GM04503 (cell line): Measurements from ENCODE around the gene MAL.
A peak's percentile ranks its signal among the peaks of the same experiment; 100 is the strongest.

Source experiments
- DNase-seq: peaks from one replicate; pipeline ENCODE4 v3.0.0-alpha.2; 2012; ENCODE audit warnings: low read depth

Gene MAL

DNA sequence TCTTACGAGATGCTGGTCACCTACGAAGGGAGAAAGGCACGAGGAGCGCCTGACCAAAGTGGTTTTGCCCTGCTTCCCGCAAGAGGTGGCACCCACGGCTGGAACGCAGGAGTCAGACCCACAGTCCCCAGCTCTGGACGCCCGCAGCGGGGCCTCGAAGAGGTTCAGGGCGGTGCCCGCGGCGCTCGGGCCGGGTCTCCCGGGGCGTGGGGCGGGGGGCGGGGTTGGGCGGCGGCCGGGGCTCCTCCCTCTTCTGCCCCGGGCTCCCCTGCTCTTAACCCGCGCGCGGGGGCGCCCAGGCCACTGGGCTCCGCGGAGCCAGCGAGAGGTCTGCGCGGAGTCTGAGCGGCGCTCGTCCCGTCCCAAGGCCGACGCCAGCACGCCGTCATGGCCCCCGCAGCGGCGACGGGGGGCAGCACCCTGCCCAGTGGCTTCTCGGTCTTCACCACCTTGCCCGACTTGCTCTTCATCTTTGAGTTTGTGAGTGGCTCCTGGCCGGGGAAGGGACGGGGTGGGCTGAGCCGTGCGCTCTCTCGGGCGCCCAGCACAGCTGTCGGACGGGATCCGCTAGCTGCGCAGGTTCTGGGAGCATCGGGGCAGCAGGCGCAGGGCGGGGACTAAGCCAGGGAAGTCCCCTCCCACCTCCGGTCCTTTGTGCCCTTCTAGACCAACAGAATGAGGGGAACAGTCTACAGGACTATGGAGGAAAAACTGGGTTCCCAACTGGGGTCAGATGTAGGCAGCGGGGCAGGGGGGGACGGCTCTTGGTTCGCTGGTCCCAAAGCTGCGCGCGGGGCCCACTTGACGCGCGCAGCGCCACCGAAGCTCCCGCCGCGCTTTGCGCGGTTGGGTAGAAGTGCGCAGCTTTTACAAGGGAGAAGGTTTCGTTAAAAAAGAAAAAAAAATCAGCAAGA is at the start of gene MAL:
Gene MAL, plus strand, starts transcription at position 303 of the 914 bp plus-strand sequence. Its CDS starts 85 bp downstream, at position 388.
- DNase-seq: no peak

DNA sequence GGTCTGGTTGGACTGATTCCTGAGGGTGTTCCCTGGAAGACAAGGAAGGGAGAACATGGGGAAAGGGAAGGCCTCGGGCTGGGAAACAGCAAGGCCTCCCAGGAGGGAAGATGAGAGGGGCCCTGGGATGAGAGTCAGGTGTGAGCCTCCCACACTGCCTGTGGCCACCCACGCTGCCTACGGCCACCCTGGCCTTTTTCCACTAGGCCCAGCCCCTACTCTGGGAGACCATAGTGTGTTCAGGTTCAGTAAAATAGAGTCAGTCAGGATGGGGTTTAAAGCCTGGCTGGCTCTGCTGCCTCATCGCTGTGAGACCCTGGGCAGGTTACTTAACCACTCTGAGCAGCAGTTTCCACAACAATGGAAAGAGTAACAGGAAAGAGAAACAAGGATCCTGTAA is 47.7 kb upstream of the MAL start:
- DNase-seq: no peak

DNA sequence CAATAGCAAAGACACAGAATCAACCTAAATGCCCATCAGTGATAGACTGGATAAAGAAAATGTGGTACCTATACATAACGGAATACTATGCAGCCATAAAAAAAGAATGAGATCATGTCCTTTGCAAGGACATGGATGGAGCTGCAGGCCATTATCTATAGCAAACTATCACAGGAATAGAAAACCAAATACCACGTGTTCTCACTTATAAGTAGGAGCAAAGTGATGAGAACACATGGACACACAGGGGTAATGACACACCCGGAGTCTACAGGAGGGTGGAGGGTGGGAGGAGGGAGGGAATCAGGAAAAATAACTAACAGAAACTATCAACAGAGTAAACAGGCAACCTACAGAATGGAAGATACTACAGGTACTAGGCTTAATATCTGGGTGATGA is 46.6 kb upstream of the MAL start:
- no peak for DNase-seq

DNA sequence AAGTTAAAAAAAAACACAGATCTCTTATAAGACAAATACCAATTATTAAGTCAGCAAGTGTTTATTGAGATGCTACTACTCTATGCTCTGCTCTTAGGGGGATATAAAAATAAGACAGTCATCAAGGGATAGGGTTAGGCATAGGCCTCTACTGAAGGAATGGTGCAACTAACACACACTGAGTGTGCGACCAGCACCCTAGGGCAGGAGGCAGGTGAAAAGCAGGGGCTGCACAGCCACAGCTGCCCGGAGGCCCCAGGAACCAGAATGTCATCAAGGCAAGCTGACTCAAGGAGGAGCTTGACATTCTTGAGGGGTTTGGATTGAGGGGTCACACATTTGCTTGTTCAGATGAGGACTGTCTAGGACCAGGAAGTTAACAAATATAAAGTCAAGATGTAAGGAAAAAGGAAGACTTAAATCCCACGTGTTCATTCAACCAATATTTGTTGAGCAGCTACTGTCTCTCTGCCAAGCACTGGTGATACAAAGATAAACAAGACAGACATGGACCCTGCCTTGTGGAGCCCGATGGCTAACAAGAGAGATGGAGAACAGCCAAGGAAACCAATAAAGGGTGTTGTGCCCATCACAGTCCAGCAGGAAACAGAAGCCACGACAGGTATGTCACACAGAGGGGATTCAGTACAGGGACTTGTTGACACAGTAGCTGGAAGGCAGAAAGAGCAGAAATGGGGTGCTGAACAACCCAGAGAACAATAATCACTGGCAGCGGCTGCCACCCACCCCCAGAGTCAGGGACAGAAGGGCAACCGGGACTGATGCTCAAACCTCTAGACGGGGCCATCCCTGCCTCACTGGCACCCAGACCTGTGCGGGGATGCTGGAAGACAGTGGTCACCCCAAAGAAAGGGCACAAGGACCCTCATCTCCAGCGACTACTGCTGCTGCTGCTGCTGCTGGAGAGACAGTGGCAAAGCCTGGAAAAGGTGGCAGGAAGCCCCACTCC is 45.8 kb upstream of the MAL start:
- no peak for DNase-seq

DNA sequence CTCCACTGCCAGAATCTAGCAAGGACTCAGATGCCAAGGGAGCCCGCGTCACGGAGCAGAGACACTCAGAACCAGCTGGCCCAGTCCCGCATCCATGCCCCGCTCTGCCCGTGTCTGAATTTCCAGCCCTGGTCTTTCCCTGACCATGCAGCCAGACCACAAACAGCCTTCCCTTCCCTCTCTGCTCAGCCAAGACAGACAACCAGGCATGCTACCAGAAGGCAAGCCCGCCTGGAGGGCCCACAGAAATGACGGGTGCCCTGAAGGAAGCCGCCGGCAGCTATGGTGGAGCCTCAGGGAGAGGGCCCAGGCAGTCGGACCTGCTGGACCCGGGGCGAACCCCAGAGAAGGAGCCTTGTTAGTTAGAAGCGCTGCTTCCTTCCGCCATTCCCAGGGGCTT is 45.1 kb upstream of the MAL start:
- DNase-seq: no peak

DNA sequence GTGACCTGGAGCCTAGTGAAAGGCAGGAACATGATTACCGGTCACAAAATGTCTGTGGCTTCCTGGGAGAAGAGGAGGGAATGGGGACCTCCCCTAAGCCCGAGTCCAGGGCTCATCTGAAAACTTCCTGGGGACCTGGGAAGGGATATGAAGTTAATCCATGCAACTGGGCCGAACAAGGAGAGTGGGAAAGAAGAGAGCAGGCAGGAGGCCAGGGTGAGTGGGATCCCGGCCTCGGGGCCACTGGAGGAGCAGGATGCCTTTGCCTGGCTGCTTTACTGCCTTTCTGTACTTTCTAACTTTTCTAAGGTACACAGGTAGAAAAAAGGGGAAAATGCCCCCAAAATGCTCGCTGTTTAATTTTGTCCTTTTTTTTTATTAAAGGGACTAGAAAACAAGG is 43.4 kb upstream of the MAL start:
- no peak for DNase-seq

DNA sequence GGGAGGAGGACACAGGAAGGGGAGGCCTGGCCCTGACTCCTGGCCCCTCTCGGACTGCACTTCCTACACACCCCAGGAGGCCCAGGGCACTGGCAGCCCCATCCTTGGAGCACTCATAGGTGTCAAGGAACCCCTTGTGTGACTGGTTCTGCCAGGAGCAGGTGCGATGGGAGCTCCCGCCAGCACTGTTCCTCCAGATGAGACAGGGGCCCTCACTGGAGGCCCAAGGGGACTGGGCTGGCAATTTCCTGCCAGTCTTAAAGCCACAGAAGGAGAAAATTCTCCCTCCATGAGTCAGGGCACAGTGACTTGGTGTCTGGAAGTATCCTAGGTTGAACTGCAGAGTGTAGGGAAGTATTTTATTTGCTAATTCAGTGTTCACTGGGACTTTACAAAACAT is 42.8 kb upstream of the MAL start:
- DNase-seq: no peak

DNA sequence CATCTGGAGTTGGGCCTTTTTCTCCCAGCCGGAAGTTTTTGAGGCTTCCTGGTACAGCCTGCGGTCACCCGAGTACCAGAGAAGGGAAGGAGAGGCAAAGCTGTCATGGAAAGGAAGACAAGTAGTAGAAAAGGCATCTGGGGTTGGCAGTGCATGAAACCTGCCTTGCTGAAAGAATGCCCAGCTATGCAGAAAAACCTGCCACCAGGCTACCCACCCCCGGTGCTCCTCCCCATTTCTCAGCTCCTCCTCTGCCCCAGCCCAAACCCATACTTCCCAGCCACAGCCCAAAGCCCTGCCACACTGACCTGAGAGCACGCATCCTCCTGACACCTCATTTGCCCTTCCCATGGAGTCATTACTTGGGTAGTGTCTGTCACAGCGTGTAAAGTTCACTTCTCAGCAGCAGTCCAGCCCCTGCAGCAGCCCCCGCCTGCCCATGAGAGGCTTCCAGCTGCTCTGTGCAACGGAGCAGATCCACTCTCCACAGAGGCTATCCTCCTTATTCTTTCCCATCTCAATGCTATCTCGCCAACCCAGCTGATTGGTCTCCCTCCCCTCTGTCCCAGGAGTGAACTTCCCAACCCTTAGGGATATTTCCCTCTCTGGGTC is 40.4 kb upstream of the MAL start:
- no peak for DNase-seq

DNA sequence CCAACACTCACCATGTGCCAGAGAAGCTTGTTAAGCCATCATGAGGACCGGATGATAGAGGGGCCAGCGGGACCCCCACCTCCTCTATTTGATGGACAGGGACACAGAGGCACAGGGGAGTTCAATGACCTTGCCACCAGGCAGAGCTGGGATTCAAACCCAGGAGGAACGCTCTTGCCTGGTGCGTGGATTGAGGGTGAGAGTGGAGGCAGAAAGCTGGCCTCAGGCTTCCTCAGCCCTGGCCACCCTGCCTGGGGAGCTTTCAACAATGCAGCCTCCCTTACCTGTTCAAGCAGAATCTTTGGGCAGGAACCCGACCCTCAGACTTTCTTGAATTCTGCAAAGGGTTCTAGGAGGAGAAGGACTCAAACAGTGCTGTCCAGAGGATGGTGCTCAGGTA is 39.9 kb upstream of the MAL start:
- no peak for DNase-seq

DNA sequence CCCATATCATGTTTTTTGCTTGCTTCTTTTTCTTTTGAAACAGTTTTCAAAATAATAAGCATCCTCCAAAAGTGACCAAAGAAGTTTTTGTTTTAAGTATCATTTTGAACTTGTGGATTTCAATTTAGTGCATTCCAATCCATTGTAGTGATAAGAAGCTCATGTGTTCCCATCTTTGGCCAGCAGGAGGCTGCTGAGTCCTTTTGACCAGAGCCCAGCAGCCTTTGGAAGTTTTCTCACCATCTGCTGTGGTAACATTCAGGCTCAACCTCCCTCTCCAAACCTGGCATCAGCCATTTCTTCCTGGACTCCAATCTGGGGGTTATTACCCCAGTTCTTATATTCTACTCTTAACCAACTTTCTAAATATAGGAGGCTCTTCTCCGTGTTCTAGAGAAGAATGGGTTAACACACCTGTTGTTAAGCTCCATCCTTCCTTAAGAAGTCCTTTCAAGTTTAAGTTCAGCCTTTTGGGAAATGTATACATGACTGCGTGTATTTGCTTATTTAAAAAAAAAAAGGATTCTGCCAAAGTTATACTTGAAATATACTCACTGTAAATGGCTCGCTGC is 39.0 kb upstream of the MAL start:
- DNase-seq: peak; percentile 14

DNA sequence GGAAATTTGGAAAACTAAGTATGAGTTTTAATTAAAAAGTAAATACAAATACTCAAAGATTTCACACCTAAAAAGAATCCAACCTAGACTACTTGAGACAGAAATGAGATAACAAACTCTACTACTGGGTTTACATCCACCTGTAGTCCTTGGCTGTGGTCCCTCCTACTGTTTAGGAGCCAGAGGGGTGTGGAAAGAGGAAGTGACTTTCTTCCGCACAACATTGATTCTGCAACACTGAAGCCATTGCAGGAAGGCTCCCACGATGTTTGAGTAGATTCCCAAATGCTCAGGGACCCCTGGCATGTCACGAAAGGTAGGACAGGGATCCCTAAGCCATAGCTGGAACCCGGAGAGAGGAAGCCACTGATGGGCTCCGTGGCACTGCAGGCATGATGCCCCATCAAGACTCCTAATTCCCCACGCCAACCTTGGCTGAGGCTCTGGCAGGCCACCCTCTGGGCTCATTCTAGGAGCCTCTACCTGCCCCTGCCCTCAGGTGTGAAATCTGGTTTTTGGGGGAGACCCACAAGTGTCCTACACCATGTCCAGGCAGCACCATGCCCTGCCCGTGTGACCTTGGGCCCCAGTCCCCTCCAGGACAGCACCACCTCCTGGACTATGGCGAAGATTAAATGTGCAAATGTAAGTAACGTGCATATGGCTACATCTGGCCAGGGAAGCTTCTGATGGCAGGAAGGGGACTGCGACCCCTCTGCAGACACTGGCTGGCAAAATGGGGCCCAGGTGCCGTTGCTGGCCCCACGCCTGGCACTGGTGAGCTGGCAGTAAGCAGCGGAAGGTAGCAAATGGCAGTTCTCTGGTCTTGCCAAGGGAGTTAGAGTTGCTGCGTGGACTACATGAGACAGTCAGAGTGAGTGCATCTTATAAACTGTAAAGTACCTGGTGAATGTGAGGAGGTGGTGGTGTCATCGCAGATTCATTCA is 38.2 kb upstream of the MAL start:
- no peak for DNase-seq

DNA sequence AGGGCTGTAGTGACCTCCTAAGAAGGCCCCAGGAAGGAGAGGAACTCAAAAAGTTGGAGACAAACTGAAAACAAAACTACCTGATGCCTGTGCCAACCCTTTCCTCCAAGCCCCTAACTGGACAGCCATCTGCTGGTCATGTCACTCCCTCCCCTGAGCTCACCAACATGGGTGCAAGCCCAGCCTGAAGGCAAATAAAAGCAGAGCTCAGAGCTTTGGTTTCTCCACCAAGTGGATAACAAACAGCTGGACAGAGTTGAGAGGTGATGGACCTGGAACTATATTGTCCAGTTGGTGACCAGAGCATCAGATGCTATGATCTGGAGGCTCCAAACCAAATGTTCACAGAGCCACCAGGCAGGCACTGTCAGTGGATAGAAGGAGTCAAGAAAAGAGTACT is 34.6 kb upstream of the MAL start:
- DNase-seq: no peak

DNA sequence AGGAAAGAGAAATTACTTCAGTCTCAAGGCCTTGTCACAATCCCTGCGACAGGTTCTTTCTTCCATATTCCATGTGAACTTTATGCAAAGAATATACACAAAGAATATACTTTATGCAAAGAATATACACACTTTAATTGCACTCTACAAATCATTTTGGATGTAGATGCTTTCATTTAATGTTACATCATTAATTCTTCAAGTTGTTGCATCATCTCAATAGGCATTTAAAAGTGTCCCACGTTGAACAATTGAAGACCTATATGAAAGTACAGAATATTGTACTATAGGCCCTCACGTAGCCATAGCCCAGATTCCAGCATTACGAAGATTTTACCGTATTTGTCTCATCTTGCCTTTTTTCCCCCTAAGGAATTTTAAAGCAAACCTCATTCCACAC is 33.1 kb upstream of the MAL start:
- no peak for DNase-seq

DNA sequence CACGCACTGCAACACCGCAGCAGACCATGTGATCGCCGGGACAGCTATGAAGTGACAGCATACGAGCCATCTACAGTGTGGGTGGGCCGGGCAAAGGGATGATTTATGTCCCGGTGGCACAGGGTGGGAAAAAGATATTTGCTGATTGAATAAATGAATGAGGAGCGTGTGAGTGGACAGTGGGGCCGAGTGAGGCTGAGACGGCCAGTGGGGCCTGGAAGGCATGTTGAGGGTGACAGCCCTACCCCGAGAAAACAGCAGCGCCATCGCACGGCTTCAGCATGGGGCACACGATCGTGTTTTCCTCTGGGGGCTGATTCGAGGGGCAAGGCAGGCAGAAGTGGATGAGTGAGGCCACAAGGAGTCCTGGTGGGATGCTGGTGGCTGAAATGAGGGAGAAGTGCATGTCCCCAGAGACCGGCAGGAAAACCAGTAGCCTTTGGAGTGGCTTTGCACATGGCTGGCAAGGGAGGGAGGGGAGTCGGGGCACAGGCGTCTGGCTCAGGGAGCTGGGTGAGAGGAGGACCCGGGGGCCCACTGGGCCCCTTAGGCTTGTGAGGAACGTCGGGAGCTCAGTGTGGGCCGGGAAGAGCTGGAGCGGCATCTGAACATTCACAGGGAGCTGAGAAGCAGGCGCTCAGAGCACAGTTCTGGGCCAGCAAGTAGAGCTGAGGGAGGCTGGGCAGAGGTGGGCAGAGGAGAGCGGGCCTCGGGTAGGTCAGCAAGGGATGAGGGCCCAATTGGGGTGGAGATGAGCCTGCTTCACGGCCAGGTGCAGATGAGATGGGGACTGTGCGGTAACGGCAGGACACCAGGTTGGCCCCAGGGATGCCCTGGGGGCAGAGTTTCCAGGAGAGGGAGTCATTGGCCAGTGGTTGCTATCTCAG is 32.1 kb upstream of the MAL start:
- no peak for DNase-seq

DNA sequence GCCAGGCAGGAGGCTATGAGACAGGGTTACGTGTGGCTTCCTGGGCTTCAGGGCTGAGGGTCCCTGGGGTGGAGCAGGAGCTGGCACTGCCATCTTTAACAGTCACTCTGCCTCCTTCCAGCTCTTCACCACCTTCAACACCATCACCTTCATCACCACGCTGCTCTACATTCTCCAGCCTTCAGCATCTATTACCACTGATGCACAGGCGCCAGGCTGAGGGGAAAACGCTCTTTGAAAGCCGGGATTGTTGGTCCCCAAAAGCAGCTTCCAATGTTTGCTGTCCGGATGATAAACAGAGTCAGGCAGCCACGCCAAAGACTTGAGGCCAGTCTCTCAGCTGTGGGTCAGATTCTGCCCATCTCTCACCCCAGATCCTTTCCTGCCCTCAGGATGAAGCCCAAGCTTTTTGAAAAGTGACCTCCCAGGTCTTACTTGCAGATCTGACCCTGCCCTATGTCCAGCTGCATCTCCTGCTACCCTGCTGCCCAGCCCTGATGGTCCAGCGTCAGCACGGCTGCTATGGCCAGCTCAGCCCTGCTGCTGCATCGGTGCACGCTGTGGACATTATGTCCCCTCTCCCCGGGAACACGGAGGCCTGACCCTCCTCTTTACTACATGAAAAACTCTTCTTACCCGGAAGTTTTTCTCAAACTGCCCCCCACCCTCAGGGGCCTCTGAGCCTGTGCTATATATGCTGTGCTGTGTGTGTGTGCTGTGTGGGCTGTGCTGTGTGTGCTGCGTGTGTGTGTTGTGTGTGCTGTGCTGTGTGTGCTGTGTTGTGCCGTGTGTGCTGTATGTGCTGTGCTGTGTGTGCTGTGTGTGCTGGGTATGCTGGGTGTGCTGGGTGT is 31.2 kb upstream of the MAL start:
- DNase-seq: no peak

DNA sequence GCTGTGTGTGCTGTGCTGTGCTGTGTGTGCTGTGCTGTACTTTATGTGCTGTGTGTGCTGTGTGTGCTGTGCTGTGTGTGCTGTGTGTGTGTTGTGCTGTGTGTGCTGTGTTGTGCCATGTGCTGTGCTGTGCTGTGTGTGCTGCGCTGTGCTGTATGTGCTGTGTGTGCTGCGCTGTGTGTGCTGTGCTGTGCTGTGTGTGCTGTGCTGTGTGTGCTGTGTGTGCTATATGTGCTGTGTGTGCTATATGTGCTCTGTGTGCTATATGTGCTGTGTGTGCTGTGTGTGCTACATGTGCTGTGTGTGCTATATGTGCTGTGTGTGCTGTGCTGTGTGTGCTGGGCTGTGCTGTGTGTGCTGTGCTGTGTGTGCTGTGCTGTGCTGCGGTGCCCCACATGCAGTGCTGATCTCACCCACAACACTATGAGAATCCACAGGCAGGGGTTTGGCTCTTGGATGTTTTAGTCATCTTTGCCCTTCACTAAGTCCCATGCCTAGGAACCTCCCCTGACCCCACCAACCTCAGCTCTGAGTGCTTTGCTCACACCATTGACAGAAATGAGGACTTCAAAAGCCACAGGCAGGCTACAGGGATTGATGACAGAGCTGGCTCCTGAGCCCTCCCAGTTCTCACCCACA is 30.5 kb upstream of the MAL start:
- no peak for DNase-seq

DNA sequence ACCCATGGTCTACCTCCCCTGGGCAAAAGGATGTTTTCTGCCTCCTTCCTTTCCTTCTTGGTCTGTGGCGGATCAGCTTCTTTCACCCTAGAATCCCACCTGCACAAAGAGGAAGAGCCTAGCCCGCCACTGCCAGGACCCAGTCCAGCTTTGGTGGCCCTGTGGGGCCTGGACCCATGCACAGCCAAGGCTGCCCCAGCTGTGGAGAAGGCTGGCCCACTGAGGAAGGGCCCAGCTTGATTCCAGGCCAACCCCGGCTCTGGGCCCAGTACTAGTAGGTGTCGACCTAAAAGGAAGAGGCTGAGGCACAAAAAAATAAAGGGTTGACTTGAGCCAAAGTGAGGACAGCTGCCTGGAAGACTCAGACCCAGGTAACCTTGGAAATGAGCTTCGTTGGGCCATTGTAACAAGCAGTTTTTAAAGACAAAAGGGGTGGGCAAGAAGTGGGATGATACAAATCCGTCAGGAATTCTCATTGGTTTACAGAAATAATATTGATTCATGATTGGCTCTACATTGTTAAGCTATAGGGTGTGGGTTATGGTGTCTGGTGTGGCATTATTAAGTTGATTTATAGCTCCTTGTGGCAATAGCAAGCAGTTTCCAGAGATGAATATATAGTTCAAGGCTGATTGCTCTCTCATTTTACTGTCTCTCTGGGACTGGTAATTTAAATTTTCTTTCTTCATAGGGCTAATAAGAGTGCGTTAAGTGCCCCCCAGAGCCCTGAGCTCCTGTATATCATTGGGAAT is 29.8 kb upstream of the MAL start:
- DNase-seq: no peak
